ENCODE measurements around the gene NAPA.
A peak's percentile ranks its signal among the peaks of the same experiment; 100 is the strongest.

The NAPA gene

GRCh38 chr19:47518139-47518538, 3.3 kb upstream of the NAPA start:
- Histone ChIP-seq H3K4me1 (ENCODE audit: insufficient read depth, poor library complexity, severe bottlenecking) (peaks cover 4% of the 10 kb centered on the region), H3K4me3 (ENCODE audit: severe bottlenecking) (no peak overlapping the region), H3K27me3 (ENCODE audit: insufficient read depth, poor library complexity, severe bottlenecking) (no peaks in the 10 kb centered on the region), H3K36me3 (ENCODE audit: low read depth) (no peaks in the 10 kb centered on the region), H3K27ac (ENCODE audit: poor library complexity, severe bottlenecking) (no peak overlapping the region), H3K9me3 (ENCODE audit: severe bottlenecking) (no peaks in the 10 kb centered on the region)
- TF ChIP-seq CTCF (IDR thresholded peaks at IDR 0.05; ENCODE audit: poor library complexity, severe bottlenecking), result no peak
- ATAC-seq (ENCODE audit: low read depth), result no peak
- DNase-seq (ENCODE audit: low spot score), result no peak

GRCh38 chr19:47514151-47514868, 553 bp downstream of the NAPA start:
- DNase-seq (ENCODE audit: low spot score) (no peak), ATAC-seq (ENCODE audit: low read depth) (no peak; the same call in 2 of the 3 replicates)
- H3K4me1 ChIP-seq (ENCODE audit: insufficient read depth, poor library complexity, severe bottlenecking), result peaks cover 27% of the 10 kb centered on the region
- TF ChIP-seq CTCF (IDR thresholded peaks at IDR 0.05; ENCODE audit: poor library complexity, severe bottlenecking), result no peak
- H3K9me3 ChIP-seq (ENCODE audit: severe bottlenecking), result no peaks in the 10 kb centered on the region
- no peaks in the 10 kb centered on the region for H3K36me3 ChIP-seq (ENCODE audit: low read depth)
- peak overlapping the region; percentile 28 for H3K27ac ChIP-seq (ENCODE audit: poor library complexity, severe bottlenecking)
- peak overlapping the region; percentile 76 for H3K4me3 ChIP-seq (ENCODE audit: severe bottlenecking)
- H3K27me3 ChIP-seq (ENCODE audit: insufficient read depth, poor library complexity, severe bottlenecking), result no peaks in the 10 kb centered on the region

- no peak for DNase-seq (ENCODE audit: low spot score)
- no peak for ATAC-seq (ENCODE audit: low read depth)
- H3K9me3 ChIP-seq (ENCODE audit: severe bottlenecking), result no peaks in the 10 kb centered on the region
- peaks cover 4% of the 10 kb centered on the region; the same call in 1 of the 2 replicates for H3K36me3 ChIP-seq (ENCODE audit: low read depth)
- TF ChIP-seq CTCF (IDR thresholded peaks at IDR 0.05; ENCODE audit: poor library complexity, severe bottlenecking), result no peak
- peaks cover 28% of the 10 kb centered on the region for H3K4me1 ChIP-seq (ENCODE audit: insufficient read depth, poor library complexity, severe bottlenecking)
- no peaks in the 10 kb centered on the region for H3K27me3 ChIP-seq (ENCODE audit: insufficient read depth, poor library complexity, severe bottlenecking)
- H3K27ac ChIP-seq (ENCODE audit: poor library complexity, severe bottlenecking), result peak overlapping the region; percentile 70
- H3K4me3 ChIP-seq (ENCODE audit: severe bottlenecking), result peak overlapping the region; percentile 7
Measured at GRCh38 chr19:47512948-47513319, 1.9 kb downstream of the NAPA start.

GRCh38 chr19:47512183-47512947, 2.5 kb downstream of the NAPA start:
- peaks cover 28% of the 10 kb centered on the region for H3K4me1 ChIP-seq (ENCODE audit: insufficient read depth, poor library complexity, severe bottlenecking)
- peak overlapping the region; percentile 70 for H3K27ac ChIP-seq (ENCODE audit: poor library complexity, severe bottlenecking)
- no peaks in the 10 kb centered on the region for H3K27me3 ChIP-seq (ENCODE audit: insufficient read depth, poor library complexity, severe bottlenecking)
- DNase-seq (ENCODE audit: low spot score) (no peak), ATAC-seq (ENCODE audit: low read depth) (no peak)
- peak overlapping the region; percentile 7 for H3K4me3 ChIP-seq (ENCODE audit: severe bottlenecking)
- no peaks in the 10 kb centered on the region for H3K9me3 ChIP-seq (ENCODE audit: severe bottlenecking)
- H3K36me3 ChIP-seq (ENCODE audit: low read depth), result peaks cover 4% of the 10 kb centered on the region; the same call in 1 of the 2 replicates
- no peak for TF ChIP-seq CTCF (IDR thresholded peaks at IDR 0.05; ENCODE audit: poor library complexity, severe bottlenecking)
